IPS-NIHi7 (cell line): Measurements from ENCODE around the gene ERG.

Experiments
- DNase-seq: peaks from one replicate; pipeline ENCODE4 v3.0.0; 2012; ENCODE audit warnings: mixed read lengths; ENCODE audit errors: extremely low spot score

Gene ERG

GRCh38 chr21:38389896-38390295 lies 108.4 kb downstream of the ERG start:
- DNase-seq, result no peak

GRCh38 chr21:38389354-38389676 lies 109.0 kb downstream of the ERG start:
- DNase-seq, result no peak

GRCh38 chr21:38388647-38389353 lies 109.5 kb downstream of the ERG start:
- no peak for DNase-seq

- DNase-seq, result no peak
Observed at GRCh38 chr21:38388203-38388602, 110.1 kb downstream of the ERG start.

- DNase-seq, result no peak
Observed at GRCh38 chr21:38386967-38387366, 111.3 kb downstream of the ERG start.

- no peak for DNase-seq
Observed at GRCh38 chr21:38385427-38386175, 112.7 kb downstream of the ERG start.

GRCh38 chr21:38384675-38385426 lies 113.4 kb downstream of the ERG start:
- DNase-seq, result no peak

DNA sequence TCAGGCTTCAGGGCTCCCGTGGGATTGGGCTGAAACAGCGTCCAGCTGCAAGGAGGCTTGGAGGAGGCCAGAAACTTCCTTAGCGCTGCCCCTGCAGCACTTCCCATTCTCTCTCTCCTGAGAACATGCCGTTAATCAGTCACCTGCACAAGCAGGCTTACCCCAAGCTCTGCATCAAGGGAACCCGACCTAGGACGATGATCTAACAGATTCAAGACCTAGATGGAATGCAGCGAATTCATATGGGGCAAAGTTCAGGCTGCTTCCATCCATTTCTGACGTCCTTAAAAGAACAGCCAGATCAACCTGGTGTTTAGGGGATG lies 114.1 kb downstream of the ERG start:
- no peak for DNase-seq

DNA sequence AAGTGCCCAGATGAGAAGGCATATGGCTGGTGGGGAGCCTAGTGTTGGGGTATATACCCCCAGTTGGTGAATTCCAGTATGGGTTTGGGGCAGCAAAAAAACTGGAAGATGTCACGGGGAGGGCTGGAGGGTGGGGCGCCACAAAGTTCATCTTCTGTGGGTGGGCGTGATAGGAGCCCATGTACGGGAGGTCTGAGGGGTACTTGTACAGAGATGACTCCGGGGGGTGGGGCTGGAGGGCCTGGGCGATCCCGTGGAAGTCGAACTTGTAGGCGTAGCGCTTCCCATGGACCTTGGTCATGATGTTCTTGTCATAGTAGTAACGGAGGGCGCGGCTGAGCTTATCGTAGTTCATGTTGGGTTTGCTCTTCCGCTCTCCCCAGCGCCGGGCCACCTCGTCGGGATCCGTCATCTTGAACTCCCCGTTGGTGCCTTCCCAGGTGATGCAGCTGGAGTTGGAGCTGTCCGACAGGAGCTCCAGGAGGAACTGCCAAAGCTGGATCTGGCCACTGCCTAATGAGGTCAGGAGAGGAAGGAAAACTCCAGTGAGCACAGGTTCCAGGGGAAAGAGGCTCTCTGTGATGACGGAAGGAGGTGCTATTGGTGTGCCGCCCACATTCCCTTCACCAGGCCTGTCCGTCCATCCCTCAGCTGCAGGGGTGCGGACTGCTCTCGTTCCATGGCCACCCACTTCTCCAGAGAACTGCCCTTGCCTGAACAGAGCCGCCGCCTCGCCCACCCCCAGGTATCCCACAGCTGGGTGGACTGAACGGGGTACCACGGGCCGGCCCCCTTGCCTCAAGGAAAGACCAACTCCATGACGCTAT lies 114.7 kb downstream of the ERG start:
- DNase-seq, result no peak

DNA sequence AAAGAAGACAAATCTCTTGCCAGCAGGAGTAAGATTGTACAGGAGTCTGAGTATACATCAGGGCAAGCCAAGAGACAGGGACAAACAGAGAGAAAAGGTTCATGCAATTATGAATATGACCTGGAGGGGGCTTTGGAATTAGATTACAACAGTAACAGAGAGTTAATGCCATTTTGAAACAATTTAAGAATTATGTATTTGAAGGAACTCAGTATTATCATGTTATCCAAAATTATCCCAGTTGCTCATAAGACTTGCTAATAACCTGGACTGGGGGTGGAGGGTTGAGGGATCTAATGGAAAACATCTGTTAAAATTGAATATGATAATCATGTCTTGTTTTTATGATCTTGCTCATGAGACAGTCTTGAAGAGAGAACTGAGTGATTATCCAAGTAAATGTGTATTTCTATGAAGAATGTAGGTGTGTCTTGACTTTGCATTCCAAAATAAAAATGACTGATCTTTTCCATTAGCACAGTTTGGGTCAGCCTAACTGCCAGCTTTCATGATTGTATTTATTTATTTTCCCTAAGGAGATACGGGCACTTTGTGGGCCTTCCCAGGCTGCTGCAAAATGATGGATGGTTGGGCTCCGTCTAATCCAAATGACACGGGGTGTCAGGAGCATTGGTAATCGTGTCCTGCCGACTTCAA lies 117.7 kb downstream of the ERG start:
- DNase-seq, result no peak

- DNase-seq, result no peak
Observed at GRCh38 chr21:38379147-38379546, 119.1 kb downstream of the ERG start.

GRCh38 chr21:38377165-38378088 lies 120.8 kb downstream of the ERG start:
- DNase-seq, result no peak

DNA sequence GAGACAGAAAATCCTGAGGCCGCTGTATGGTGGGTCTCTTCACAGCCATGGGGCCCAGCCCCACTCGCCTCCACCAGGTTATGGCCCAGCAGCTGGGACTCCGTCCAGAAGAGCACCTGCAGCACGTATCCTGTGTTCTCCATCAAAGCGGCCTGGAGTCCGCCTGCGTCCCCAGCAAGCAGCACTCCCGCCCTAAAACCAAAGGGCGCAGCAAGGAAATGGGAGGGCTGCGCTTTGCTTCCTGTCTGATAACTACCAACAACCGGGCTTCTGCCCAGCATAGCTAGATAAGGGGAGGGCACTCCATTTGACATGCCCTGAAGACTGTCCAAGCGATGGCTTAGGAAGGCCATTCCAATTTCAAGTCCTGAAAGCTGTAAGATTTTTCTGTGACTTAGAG lies 121.6 kb downstream of the ERG start:
- no peak for DNase-seq

- DNase-seq, result no peak
Observed at GRCh38 chr21:38376235-38376634, 122.0 kb downstream of the ERG start.

- no peak for DNase-seq
Observed at GRCh38 chr21:38367646-38368045, 130.6 kb downstream of the ERG start.

DNA sequence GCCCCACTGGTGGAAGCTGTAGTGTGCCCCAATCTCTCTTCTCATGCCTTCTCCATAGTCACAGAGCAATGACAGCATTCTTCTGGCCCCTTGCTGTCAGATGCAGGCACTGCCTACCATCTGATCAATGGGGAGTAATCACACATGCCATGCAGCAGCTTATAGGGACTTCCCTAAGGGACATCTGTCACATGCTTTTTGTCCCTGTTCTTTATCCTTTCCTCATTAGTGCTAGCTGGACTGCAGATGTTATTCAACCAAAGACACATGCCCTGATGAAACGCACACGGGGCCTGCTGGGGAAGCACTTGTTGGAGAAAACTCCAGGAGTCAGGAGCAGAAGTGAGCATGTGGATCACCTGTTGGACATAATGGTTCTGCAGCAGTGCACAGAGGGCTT lies 132.8 kb downstream of the ERG start:
- DNase-seq, result no peak

DNA sequence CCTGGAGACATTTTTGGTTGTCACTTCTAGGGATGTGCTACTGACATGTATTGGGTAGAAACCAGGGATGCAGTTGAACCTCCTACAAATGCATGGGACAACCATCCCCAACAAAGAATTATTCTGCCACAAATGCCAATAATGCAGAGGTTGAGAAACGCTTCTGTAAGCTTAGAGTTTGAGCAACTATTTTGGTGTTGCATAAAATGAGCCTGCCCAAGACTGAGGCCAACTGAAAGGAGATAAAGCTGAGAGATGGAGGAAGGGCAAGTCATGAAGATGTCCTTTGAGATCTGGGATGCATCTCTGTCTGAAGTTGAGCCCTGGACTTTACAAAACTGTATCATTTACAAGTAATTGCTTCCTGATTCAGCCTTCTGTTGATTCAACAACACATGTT lies 134.6 kb downstream of the ERG start:
- DNase-seq, result no peak

DNA sequence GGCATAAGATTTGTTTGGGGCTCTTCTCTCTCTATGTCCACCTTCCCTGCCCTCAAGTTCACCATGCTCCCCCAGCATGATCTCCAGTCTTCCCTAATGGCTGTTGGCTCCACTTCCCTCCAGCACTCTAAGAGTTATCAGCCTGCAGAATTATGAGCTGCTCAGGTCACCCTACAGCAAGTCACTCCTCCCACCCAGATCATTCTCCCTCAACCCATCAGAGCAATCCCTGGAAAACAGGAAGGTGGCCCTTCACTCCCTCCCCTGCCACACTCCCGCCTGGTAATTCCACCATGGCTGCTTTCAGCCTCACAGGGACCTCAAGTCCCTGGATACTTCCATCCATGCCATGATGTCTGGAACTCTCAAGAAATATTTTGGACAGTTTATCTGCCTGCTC lies 137.0 kb downstream of the ERG start:
- no peak for DNase-seq

DNA sequence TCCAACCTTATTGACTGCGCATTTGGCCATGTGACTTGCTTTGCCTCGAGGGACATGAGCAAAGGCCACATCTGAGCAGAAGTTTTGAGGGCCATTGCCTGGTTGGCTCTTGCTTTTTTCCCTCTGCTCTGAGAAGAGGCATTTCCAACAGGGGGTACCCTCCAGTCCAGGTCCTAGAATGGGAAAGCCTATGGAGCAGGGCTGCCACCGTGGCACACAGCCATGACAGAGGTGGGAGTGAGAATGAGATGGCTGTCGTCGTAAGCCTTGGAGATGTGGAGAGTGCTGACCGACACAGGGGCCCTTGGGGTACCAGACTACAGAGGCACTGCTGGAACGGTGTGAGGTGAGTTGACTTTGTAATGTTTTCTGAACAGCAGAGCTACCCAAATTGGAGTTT lies 138.4 kb downstream of the ERG start:
- DNase-seq, result no peak

- DNase-seq, result no peak
Observed at GRCh38 chr21:38359090-38359489, 139.2 kb downstream of the ERG start.

DNA sequence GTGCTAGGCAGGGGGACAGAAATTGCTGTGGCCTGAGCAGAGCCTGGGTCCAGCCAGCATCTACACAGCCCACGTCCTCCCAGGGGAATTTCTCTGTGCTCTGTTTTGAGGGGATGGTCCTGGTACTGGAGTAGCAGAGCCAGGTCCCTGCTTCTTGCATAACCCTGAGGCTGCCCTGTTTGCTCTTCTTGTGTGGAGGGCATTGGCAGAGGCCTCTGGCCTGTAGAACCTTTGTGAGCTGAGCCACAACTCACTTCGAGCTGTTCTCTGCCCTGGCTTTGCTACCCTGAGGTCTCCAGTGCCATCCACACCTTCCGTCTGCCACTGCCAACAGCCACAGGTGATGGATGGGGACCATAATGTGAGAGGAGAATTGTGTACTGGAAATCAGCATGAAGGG lies 139.6 kb downstream of the ERG start:
- DNase-seq, result no peak
